ENCODE measurements around the gene KCNE1. TPM values are rescaled to one million over a fixed set of nuclear protein-coding genes. Genes with fewer than 3 reads are reported as not detected.

KCNE1 gene
- total RNA-seq, 3 donors from 2014 or later (not counting 1 experiment from before 2014, with no cell fraction given), result 0.52 to 3.3 (median 1.6) TPM

DNA sequence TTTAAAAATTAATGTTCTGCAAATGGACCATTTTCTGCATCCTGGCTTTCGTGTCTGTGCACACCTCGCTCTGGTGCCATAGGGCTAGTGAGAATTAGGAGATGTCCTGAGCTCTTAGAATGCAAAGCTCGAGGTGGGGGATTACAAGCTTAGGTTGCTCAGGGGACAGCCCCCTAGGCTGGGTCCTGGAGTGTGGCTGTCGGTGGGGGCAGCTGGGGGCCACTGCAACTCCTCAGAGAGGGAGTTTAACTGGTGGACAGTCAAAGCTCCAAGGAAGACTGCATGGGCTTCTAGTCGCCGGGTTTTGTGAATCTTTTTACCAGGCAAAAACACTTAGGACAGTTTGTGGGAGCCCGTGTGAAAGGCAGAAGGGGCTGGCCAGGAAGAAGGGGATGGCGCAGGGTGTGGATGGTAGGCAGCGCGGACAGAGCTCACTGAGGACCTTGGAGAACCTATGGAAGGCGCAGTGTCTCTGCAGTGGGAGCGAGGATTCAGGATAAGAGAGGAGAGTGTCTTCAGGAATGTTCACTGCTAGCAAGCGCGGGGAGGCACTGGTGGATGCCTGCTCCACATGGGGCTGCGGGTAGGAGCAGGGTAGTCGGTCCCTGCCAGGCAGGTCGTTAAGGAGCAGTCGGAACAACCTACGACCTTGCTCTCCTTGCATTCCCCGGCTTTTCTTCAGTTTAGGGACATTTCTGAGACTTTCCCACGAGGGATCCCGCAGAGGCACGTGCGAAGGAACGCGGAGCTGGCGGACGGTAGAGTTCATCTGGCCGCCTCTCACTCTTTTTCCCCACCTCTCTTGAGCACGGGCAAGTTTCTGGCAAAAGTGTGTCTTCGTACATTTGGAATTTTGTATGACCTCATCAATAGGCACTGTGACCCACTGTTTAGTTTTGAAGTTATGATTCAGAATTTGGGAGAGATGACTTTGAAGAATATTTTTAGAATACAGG, 12.9 kb upstream of the KCNE1 start:
- DNase-seq, result no peak
- Mint-ChIP-seq H3K27ac (peak overlapping the region in 1 of 2 donors; percentile 69), H3K4me3 (no peak overlapping the region), H3K36me3 (no peaks in the 10 kb centered on the region), H3K9me3 (no peaks in the 10 kb centered on the region), H3K4me1 (peaks cover 12 to 20% of the 10 kb centered on the region in 2 donors), H3K27me3 (ENCODE audit: low read depth in 2 of 2) (no peaks in the 10 kb centered on the region)
- no peaks in the 10 kb centered on the region for H3K36me3 ChIP-seq (ENCODE audit: control insufficient read depth, insufficient read depth, low read length)
- H3K9me3 ChIP-seq (ENCODE audit: control insufficient read depth, insufficient read depth, low read length), result no peaks in the 10 kb centered on the region
- H3K27me3 ChIP-seq (ENCODE audit: control insufficient read depth, insufficient read depth, low read length), result no peaks in the 10 kb centered on the region
- intact Hi-C loops (cut with micrococcal nuclease), result no loop called here
- TF ChIP-seq, protein P1, sequence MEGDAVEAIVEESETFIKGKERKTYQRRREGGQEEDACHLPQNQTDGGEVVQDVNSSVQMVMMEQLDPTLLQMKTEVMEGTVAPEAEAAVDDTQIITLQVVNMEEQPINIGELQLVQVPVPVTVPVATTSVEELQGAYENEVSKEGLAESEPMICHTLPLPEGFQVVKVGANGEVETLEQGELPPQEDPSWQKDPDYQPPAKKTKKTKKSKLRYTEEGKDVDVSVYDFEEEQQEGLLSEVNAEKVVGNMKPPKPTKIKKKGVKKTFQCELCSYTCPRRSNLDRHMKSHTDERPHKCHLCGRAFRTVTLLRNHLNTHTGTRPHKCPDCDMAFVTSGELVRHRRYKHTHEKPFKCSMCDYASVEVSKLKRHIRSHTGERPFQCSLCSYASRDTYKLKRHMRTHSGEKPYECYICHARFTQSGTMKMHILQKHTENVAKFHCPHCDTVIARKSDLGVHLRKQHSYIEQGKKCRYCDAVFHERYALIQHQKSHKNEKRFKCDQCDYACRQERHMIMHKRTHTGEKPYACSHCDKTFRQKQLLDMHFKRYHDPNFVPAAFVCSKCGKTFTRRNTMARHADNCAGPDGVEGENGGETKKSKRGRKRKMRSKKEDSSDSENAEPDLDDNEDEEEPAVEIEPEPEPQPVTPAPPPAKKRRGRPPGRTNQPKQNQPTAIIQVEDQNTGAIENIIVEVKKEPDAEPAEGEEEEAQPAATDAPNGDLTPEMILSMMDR (IDR thresholded peaks at IDR 0.05), result no peak
- no peak overlapping the region for H3K27ac ChIP-seq (ENCODE audit: low read length)
- ATAC-seq, result no peak
- peaks cover 15% of the 10 kb centered on the region for H3K4me1 ChIP-seq (ENCODE audit: control insufficient read depth, insufficient read depth, low read length)
- WGBS (ENCODE audit: insufficient coverage), result 94% methylated on average over 31 of the region's 31 CpGs
- no peak overlapping the region for H3K4me3 ChIP-seq (ENCODE audit: low read length)

DNA sequence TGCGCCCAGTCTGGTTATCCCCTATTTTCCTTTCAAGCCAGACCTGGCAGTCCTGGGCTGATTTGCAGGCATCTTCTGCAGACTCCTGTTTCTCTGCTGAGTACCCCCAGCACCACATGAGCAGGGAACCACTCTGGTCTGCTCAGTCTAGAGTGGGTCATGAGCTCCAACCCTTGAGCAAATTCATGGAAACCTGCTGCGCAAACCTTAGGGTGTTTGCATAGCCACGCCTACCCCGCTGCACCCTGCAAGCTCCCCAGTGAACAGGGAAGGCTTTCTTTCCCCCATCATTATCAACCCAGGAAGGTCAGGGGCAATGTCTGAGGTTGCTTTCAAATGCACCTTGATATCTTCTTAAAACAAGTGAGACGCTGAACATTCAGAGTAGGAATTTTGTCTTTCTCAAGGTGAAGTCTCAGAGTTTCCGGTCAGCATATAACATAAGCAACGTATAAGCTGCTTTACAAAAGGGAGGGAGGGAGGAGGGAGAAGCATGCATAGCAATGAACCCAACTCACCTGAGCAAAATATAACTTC, 11.1 kb upstream of the KCNE1 start:
- Mint-ChIP-seq H3K4me1 (peaks cover 12 to 19% of the 10 kb centered on the region in 2 donors), H3K27ac (no peak overlapping the region), H3K27me3 (ENCODE audit: low read depth in 2 of 2) (no peaks in the 10 kb centered on the region), H3K4me3 (no peak overlapping the region), H3K36me3 (no peaks in the 10 kb centered on the region), H3K9me3 (no peaks in the 10 kb centered on the region)
- Histone ChIP-seq H3K27me3 (ENCODE audit: control insufficient read depth, insufficient read depth, low read length) (no peaks in the 10 kb centered on the region), H3K4me1 (ENCODE audit: control insufficient read depth, insufficient read depth, low read length) (peaks cover 15% of the 10 kb centered on the region), H3K27ac (ENCODE audit: low read length) (no peak overlapping the region), H3K36me3 (ENCODE audit: control insufficient read depth, insufficient read depth, low read length) (no peaks in the 10 kb centered on the region), H3K4me3 (ENCODE audit: low read length) (no peak overlapping the region), H3K9me3 (ENCODE audit: control insufficient read depth, insufficient read depth, low read length) (no peaks in the 10 kb centered on the region)
- 97% methylated on average over 6 of the region's 7 CpGs for WGBS (ENCODE audit: insufficient coverage)
- intact Hi-C loops (cut with micrococcal nuclease), result no loop called here
- ATAC-seq, result no peak
- no peak for DNase-seq
- TF ChIP-seq, protein P1 (IDR thresholded peaks at IDR 0.05), result no peak

DNA sequence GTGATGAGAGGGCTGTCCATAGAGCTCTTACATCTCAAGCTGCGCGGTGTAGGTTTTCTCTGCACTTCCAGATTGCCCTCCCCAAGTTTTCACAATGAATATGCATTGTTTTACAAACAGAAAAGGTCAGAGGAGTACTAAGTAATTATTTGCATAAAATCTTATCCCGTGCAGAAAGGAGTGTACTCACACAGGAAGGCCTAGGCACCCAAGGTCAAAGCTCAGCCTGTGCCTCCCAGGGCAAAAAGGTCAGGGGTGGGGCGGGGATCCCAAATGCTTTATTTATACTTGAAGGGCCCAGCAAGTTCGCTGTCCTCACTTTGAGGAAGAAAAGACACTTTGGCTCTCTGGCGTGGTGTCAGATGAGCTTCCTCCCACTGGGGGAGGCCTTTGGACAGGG, 10.3 kb upstream of the KCNE1 start:
- Histone ChIP-seq H3K27me3 (ENCODE audit: control insufficient read depth, insufficient read depth, low read length) (no peaks in the 10 kb centered on the region), H3K4me1 (ENCODE audit: control insufficient read depth, insufficient read depth, low read length) (peaks cover 23% of the 10 kb centered on the region), H3K27ac (ENCODE audit: low read length) (no peak overlapping the region), H3K4me3 (ENCODE audit: low read length) (no peak overlapping the region), H3K36me3 (ENCODE audit: control insufficient read depth, insufficient read depth, low read length) (no peaks in the 10 kb centered on the region), H3K9me3 (ENCODE audit: control insufficient read depth, insufficient read depth, low read length) (no peaks in the 10 kb centered on the region)
- Mint-ChIP-seq H3K27ac (no peak overlapping the region), H3K9me3 (no peaks in the 10 kb centered on the region), H3K27me3 (ENCODE audit: low read depth in 2 of 2) (no peaks in the 10 kb centered on the region), H3K36me3 (no peaks in the 10 kb centered on the region), H3K4me3 (no peak overlapping the region), H3K4me1 (peaks cover 19 to 27% of the 10 kb centered on the region in 2 donors)
- DNase-seq (no peak), ATAC-seq (peak in 1 of 3 donors; percentile 24)
- 94% methylated on average over 6 of the region's 6 CpGs for WGBS (ENCODE audit: insufficient coverage)
- TF ChIP-seq, protein P1 (IDR thresholded peaks at IDR 0.05), result no peak
- intact Hi-C loops (cut with micrococcal nuclease), result no loop called here

All from natural killer cell (primary cell).